Middle frontal gyrus (tissue), 1 donor: ENCODE results near the gene SLX1A.
"Not testable (repeated sequence)": the region's sequence is repeated elsewhere in the genome, so short reads cannot be mapped to it uniquely, and the experiment has no call there.

ENCODE experiments used
- DNase-seq: peaks from one replicate; pipeline ENCODE4 v3.0.0-alpha.2; 2015; ENCODE audit warnings: low spot score; ENCODE audit errors: extremely low spot score

The SLX1A gene

GRCh38 chr16:30193615-30194014 lies at the start of gene SLX1A, which contains the start of gene BOLA2B:
Gene SLX1A (plus strand): TSS chr16:30193875. CDS start chr16:30194085, 210 bp downstream.
Gene BOLA2B (minus strand): TSS chr16:30193666. CDS start chr16:30193595, 71 bp downstream.
- not testable (repeated sequence) for DNase-seq

GRCh38 chr16:30144017-30144416 lies 49.7 kb upstream of the SLX1A start:
- DNase-seq: no peak

DNA sequence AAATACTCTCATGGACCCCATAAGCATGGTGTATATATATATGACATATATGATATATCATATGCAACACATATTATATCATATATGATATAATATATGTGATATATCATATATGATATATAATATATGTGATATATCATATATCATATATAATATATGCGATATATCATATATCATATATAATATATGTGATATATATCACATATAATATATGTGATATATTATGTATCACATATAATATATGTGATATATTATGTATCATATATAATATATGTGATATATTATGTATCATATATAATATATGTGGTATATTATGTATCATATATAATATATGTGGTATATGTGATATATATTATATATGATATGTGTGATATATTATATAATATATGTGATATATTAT lies 48.8 kb upstream of the SLX1A start:
- no peak for DNase-seq

- DNase-seq: no peak
Observed at GRCh38 chr16:30145657-30146056, 48.0 kb upstream of the SLX1A start.

GRCh38 chr16:30147843-30148510 lies 45.7 kb upstream of the SLX1A start:
- no peak for DNase-seq

DNA sequence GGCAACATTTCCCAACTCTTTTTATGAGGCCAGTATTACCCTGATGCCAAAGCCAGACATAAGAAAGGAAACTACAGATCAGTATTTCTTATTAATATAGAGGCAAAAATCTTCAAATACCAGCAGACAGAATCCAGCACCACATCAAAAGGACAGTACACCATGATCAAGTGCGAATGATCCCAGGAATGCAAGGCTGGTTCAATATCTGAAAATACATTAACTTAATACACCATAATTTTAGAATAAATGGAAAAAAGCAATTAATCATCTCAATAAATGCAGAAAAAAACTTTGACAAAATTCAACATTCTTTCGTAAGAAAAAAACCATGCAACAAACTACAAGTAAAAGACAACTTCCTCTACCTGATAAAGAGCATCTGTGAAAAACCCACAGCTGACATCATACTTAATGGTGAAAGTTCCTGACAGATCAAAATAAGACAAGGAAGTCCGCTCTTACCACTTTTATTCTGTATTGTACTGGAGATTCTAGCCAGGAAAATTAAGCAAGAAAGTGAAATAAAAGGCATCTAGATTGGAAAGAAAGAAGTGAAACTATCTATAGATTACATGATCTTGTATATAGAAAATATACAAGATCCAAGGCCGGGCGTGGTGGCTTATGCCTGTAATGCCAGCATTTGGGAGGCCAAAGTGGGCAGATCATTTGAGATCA lies 44.3 kb upstream of the SLX1A start:
- no peak for DNase-seq

- DNase-seq: no peak
Observed at GRCh38 chr16:30151091-30151490, 42.6 kb upstream of the SLX1A start.

DNA sequence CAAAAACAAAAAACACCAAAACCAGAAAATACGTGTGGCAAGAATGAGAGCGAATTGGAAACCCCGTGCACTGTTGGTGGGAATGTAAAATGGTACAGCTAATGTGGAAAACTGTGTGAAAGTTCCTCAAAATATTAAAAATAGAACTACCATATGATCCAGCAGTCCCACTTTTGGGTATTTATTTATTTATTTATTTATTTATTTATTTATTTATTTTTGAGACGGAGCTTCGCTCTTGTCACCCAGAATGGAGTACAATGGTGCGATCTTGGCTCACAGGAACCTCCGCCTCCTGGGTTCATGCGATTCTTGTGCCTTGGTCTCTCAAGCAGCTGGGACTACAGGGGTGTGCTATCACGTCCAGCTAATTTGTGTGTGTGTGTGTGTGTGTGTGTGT lies 41.2 kb upstream of the SLX1A start:
- DNase-seq: no peak

DNA sequence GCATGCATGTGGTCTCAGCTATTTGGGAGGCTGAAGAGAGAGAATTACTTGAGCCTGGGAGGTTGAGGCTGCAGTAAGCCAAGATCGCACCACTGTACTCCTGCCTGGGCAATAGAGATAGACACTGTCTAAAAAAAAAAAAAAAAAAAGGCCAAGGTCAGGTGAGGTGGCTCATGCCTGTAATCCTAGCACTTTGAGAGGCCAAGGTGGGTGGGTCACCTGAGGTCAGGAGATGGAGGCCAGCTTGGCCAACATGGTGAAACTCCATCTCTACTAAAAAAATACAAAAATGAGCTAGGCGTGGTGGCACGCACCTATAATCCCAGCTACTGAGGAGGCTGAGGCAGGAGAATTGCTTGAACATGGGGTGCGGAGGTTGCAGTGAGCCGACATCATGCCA lies 38.5 kb upstream of the SLX1A start:
- no peak for DNase-seq

GRCh38 chr16:30157214-30157613 lies 36.5 kb upstream of the SLX1A start:
- no peak for DNase-seq

- no peak for DNase-seq
Observed at GRCh38 chr16:30163538-30163937, 30.1 kb upstream of the SLX1A start.

GRCh38 chr16:30166202-30166902 lies 27.3 kb upstream of the SLX1A start:
- no peak for DNase-seq

DNA sequence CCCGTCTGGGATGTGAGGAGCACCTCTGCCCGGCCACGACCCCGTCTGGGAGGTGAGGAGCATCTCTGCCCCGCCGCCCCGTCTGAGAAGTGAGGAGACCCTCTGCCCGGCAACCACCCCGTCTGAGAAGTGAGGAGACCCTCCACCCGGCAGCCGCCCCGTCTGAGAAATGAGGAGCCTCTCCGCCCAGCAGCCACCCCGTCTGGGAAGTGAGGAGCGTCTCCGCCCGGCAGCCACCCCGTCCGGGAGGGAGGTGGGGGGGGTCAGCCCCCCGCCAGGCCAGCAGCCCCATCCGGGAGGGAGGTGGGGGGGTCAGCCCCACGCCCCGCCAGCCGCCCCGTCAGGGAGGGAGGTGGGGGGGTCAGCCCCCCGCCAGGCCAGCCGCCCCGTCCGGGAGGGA lies 24.9 kb upstream of the SLX1A start:
- not testable (repeated sequence) for DNase-seq

DNA sequence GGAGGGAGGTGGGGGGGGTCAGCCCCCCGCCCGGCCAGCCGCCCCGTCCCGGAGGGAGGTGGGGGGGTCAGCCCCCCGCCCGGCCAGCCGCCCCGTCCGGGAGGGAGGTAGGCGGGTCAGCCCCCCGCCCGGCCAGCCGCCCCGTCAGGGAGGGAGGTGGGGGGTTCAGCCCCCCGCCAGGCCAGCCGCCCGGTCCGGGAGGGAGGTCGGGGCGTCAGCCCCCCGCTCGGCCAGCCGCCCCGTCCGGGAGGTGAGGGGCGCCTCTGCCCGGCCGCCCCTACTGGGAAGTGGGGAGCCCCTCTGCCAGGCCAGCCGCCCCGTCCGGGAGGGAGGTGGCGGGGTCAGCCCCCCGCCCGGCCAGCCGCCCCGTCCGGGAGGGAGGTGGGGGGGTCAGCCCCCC lies 24.3 kb upstream of the SLX1A start:
- DNase-seq: not testable (repeated sequence)

DNA sequence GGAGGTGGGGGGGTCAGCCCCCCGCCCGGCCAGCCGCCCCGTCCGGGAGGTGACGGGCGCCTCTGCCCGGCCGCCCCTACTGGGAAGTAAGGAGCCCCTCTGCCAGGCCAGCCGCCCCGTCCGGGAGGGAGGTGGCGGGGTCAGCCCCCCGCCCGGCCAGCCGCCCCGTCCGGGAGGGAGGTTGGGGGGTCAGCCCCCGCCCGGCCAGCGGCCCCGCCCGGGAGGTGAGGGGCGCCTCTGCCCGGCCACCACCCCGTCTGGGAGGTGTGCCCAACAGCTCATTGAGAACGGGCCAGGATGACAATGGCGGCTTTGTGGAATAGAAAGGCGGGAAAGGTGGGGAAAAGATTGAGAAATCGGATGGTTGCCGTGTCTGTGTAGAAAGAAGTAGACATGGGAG lies 23.5 kb upstream of the SLX1A start:
- DNase-seq: not testable (repeated sequence)

DNA sequence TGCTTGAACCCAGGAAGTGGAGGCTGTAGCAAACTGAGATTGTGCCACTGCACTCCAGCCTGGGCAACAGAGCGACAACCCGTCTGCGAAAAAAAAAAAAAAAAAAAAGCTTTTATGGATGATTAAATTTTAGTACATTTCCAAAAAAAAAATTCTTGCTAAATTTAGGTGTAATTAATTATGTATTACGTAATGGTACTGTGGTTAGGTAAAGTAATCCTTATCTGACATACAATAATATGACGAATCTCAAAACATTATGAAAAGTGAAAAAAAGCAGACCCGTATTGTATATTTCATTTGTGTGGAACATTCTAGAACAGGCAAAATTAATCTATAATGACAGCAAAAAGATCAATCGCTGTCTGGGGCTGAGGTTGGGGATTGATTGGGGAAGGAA lies 20.6 kb upstream of the SLX1A start:
- no peak for DNase-seq

- DNase-seq: not testable (repeated sequence)
Observed at GRCh38 chr16:30176876-30177275, 16.8 kb upstream of the SLX1A start.

GRCh38 chr16:30179195-30179594 lies 14.5 kb upstream of the SLX1A start:
- DNase-seq: no peak

- DNase-seq: no peak
Observed at GRCh38 chr16:30179931-30180330, 13.7 kb upstream of the SLX1A start.

GRCh38 chr16:30180741-30181140 lies 12.9 kb upstream of the SLX1A start:
- no peak for DNase-seq

GRCh38 chr16:30183233-30184095 lies 10.2 kb upstream of the SLX1A start, which contains the start of gene CORO1A:
Gene CORO1A (plus strand): TSS chr16:30183602. CDS start chr16:30185210, 1,608 bp downstream.
- peak; percentile 72 for DNase-seq
